ENCODE measurements around the gene TPT1. TPM values are rescaled to one million over a fixed set of nuclear protein-coding genes. Genes with fewer than 3 reads are reported as not detected.

The TPT1 gene
- polyA plus RNA-seq, 1 experiment = 7,581 TPM

DNA sequence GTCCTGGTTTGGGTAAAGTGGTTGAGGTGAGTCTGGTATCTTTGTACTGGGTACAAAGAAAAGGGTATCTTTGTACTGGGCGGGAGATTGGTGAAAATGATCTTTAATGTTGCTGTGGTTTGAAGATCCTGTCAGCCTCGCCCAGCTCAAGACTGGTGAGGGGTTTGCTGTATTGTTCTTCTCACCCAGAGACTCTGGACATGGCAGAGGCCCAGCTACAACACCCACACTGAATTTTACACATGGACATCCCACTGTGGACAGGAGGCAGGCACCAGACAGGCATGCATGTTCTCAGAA lies 42.8 kb downstream of the TPT1 start:
- TF ChIP-seq CTCF (IDR thresholded peaks at IDR 0.05; ENCODE audit: low read depth, low read length) = no peak
- DNase-seq (ENCODE audit: low read depth, low spot score) = no peak
- Histone ChIP-seq H3K9me3 (ENCODE audit: control insufficient read depth, insufficient read depth, low read length) (no peaks in the 10 kb centered on the region), H3K27ac (ENCODE audit: low read depth, low read length) (no peak overlapping the region), H3K4me3 (ENCODE audit: low read depth, low read length) (no peak overlapping the region), H3K27me3 (ENCODE audit: control insufficient read depth, insufficient read depth, low read length) (no peaks in the 10 kb centered on the region)
- CTCF ChIA-PET = interaction anchor here (0.8 to 2.9 kb wide), 3 partner anchors 11 to 251 kb away, joined by 3 to 17 read pairs (median 16); no protein-coding TSS in a partner anchor
- POLR2A ChIA-PET = no interaction called here

- no peak overlapping the region for H3K4me3 ChIP-seq (ENCODE audit: low read depth, low read length)
- no peak for DNase-seq (ENCODE audit: low read depth, low spot score)
- TF ChIP-seq CTCF (IDR thresholded peaks at IDR 0.05; ENCODE audit: low read depth, low read length) = no peak
- no peaks in the 10 kb centered on the region for H3K9me3 ChIP-seq (ENCODE audit: control insufficient read depth, insufficient read depth, low read length)
- H3K27ac ChIP-seq (ENCODE audit: low read depth, low read length) = no peak overlapping the region
- no peaks in the 10 kb centered on the region for H3K27me3 ChIP-seq (ENCODE audit: control insufficient read depth, insufficient read depth, low read length)
- CTCF ChIA-PET = interaction anchor here (0.8 to 2.9 kb wide), 3 partner anchors 12 to 251 kb away, joined by 3 to 17 read pairs (median 16); no protein-coding TSS in a partner anchor
- POLR2A ChIA-PET = no interaction called here
These were observed 43.4 kb downstream of the TPT1 start for GRCh38 chr13:45297456-45298205.

GRCh38 chr13:45296259-45296658 lies 44.7 kb downstream of the TPT1 start:
- ChIA-PET POLR2A (no interaction called here), CTCF (interaction anchor here (0.6 to 1.1 kb wide), 2 partner anchors 22 to 249 kb away, joined by 5 to 10 read pairs; no protein-coding TSS in a partner anchor)
- Histone ChIP-seq H3K27me3 (ENCODE audit: control insufficient read depth, insufficient read depth, low read length) (no peaks in the 10 kb centered on the region), H3K4me3 (ENCODE audit: low read depth, low read length) (no peak overlapping the region), H3K9me3 (ENCODE audit: control insufficient read depth, insufficient read depth, low read length) (no peaks in the 10 kb centered on the region), H3K27ac (ENCODE audit: low read depth, low read length) (no peak overlapping the region)
- no peak for TF ChIP-seq CTCF (IDR thresholded peaks at IDR 0.05; ENCODE audit: low read depth, low read length)
- no peak for DNase-seq (ENCODE audit: low read depth, low spot score)

DNA sequence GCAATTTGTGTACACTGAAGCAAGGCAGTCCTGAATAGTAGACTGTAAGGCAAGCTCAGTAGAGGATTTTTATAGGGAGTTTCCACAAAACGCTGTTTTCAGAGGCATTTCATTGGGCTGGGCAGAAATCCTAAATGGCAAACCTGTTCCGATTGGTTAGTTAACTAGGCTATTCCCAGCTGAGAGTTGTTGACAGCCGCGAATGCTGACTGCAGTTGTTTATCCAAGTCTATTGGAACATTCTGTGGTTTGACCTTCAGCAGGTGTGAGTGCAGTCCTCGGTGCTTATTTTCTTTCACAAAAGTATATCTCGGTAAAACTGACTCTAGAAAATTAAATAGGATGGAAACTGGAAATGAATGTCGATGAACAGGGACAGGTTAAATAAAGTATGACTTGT lies 45.4 kb downstream of the TPT1 start:
- DNase-seq (ENCODE audit: low read depth, low spot score) = no peak
- H3K27ac ChIP-seq (ENCODE audit: low read depth, low read length) = no peak overlapping the region
- no peak for TF ChIP-seq CTCF (IDR thresholded peaks at IDR 0.05; ENCODE audit: low read depth, low read length)
- no peak overlapping the region for H3K4me3 ChIP-seq (ENCODE audit: low read depth, low read length)
- no peaks in the 10 kb centered on the region for H3K9me3 ChIP-seq (ENCODE audit: control insufficient read depth, insufficient read depth, low read length)
- no peaks in the 10 kb centered on the region for H3K27me3 ChIP-seq (ENCODE audit: control insufficient read depth, insufficient read depth, low read length)
- ChIA-PET POLR2A (no interaction called here), CTCF (interaction anchor here (0.6 to 1.1 kb wide), 3 partner anchors 15 to 812 kb away, joined by 3 to 5 read pairs (median 4); no protein-coding TSS in a partner anchor)

- DNase-seq (ENCODE audit: low read depth, low spot score) = no peak
- H3K9me3 ChIP-seq (ENCODE audit: control insufficient read depth, insufficient read depth, low read length) = no peaks in the 10 kb centered on the region
- H3K27me3 ChIP-seq (ENCODE audit: control insufficient read depth, insufficient read depth, low read length) = no peaks in the 10 kb centered on the region
- POLR2A ChIA-PET = no interaction called here
- CTCF ChIA-PET = interaction anchor here (1.0 to 3.1 kb wide), 4 partner anchors 11 to 246 kb away, joined by 3 to 18 read pairs (median 8); no protein-coding TSS in a partner anchor
- H3K27ac ChIP-seq (ENCODE audit: low read depth, low read length) = no peak overlapping the region
- H3K4me3 ChIP-seq (ENCODE audit: low read depth, low read length) = no peak overlapping the region
- no peak for TF ChIP-seq CTCF (IDR thresholded peaks at IDR 0.05; ENCODE audit: low read depth, low read length)
These were observed 48.8 kb downstream of the TPT1 start for GRCh38 chr13:45292176-45292575.

All from AG04450 (cell line).